Stimulated activated CD8-positive, alpha-beta memory T cell treated with anti-CD3 and anti-CD28 coated beads, Interleukin-4, amount 100 ng/mL, for 48 hours (primary cell): Measurements from ENCODE around the gene PGAP1.

ENCODE experiments used
- DNase-seq: peaks from one replicate; pipeline ENCODE4 v3.0.0-alpha.2; 2020

PGAP1 gene

DNA sequence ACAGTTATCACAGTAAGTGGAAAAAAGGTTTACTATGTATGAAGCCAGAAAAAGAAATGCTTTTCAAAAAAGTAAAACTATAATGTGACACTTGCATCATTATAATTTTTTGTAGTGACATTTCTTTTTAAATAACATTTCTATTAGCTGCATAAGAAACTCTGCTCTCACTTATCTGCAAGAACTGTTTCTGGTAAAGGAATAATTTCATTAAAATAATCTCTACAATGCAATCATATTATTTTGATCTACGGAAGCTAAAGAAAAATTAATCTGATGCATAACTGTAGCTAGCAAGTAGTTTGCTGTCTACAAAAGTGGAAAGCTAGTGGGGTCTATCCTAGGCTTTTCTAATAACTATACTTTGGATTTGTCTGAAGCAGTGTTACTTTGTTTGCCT lies 50.1 kb downstream of the PGAP1 start:
- no peak for DNase-seq

DNA sequence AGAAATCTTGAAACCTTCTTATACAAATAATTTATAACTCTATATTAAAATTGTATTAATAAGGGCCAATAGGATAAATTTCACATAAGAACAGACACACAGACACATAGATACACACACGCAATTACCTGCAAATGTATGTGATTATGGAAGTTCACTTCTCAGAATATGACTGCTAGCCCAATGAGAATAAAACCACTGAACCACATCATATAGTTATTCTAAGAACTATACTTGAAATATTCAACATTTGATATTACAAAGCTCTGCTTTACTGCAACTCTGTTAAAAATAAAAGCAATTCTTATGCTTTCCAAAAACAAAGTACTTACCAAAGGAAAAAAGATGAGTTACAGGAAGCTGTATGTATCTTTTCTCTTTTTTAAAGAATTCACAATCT lies 51.1 kb downstream of the PGAP1 start:
- DNase-seq: no peak

- no peak for DNase-seq
Observed at GRCh38 chr2:196873511-196873910, 53.0 kb downstream of the PGAP1 start.

DNA sequence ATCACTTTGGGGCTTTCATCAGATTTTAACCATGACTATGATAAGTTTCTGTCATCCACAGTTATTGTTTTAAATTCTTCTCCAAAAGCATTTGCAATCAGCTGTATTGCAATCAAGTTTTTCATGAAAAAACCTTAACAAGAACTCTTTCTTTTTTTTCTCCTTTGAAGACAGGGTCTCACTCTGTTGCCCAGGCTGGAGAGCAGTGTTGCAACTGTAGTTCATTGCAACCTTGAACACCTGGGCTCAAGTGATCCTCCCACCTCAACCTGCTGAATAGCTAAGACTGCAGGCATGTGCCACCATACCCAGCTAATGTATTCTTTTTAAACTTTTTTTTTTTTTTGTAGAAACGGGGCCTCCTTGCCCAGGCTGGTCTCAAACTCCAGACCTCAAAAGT lies 71.9 kb downstream of the PGAP1 start:
- no peak for DNase-seq

GRCh38 chr2:196853301-196854087 lies 73.0 kb downstream of the PGAP1 start:
- no peak for DNase-seq

- no peak for DNase-seq
Observed at GRCh38 chr2:196851088-196851487, 75.4 kb downstream of the PGAP1 start.

DNA sequence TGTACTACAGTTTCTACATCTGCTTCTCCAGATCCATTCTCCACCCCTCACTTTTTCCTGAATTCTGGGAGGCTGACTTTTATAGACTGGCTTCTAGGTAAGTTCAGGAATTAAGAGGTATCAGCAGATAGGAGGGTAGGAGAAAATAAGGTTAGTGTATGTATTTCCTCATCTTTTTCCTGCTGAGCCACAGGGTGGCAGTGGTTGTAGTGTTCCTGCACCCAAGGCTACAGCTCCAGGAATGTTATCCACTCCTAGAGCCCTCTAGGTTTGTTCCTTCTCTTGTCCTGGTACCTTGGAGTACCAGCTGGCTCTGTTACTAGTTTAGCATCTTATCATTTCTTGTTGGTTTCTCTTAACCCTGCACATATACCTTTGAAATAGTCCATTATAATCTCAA lies 76.6 kb downstream of the PGAP1 start:
- no peak for DNase-seq

GRCh38 chr2:196846295-196846694 lies 80.2 kb downstream of the PGAP1 start:
- DNase-seq: no peak

DNA sequence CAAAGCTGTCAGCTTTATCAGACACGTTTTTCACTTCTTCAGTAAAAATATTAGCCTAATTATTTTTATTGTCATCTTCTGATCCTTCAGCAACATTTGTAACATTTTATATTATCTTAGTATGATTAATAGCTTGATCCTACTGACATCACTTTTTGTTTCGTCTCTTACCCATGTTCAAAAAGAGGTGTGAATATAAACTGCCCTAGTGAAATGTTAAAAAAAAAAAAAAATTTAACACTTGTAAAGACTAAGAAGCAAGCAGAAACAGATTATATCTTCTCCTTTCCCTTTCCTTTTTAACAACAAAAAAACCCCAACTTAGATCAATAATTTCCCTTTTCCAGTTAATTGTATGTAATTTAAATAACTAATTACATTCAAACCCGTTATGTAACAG lies 81.1 kb downstream of the PGAP1 start:
- DNase-seq: no peak

DNA sequence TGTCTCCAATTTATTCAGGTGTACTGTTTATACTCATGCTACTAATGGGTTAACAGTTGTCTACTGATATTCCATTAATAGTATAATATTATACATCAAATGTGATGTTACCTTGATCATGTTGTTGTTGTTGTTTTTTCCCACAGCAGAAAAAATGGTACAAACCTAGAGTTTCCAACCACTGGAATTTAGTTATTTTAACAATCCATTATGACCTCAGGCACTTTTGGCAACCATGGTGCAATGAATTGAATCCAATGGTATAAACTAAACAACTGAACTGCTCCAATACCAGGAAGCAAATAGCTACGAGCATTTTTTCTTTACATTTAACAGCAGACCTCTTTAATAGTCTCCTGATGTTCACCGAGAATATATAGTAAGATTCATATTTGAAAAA lies 86.3 kb downstream of the PGAP1 start:
- DNase-seq: no peak

- no peak for DNase-seq
Observed at GRCh38 chr2:196839574-196839973, 86.9 kb downstream of the PGAP1 start.

DNA sequence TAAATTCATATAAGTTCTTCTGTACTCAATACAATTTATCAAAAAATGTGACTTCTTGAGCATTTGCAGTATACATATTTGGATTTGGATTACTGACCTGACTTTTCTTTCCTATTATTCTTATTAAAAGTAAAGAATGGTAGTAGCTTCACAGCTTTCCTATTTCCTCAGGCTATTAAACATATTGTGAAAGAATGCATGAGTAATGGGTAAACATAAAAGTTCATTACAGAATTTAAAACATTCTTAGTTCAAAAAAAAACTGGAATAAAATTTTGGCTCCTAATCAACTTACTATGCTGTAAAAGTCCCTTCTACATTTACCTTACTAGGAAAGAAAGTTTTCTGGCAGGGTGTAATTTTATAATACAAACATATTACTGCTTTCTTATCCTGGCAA lies 90.1 kb downstream of the PGAP1 start:
- DNase-seq: no peak

GRCh38 chr2:196830701-196831100 lies 95.8 kb downstream of the PGAP1 start:
- DNase-seq: no peak

DNA sequence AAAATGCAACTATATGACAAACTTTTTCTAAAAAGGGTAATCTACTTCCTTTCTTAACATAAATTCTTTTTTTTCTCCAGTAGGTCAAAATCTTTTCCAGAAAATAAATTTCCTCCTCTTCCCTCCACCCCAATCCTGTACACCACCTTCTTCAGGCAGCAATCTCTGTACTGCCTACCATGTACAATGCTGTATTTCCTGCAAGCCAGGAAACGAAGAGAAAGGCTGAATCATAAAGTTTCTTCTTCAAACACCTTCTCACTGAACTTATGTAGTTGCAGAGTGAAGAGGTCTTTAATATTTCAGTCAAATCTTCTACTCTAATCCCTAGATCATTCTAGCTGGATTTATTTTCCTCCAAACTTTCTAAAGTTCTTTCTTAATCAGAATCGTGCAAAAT lies 99.2 kb downstream of the PGAP1 start:
- DNase-seq: no peak

GRCh38 chr2:196823750-196824522 lies 102.6 kb downstream of the PGAP1 start:
- DNase-seq: no peak

GRCh38 chr2:196821195-196821594 lies 105.3 kb downstream of the PGAP1 start:
- no peak for DNase-seq

- no peak for DNase-seq
Observed at GRCh38 chr2:196809260-196809659, 117.2 kb downstream of the PGAP1 start, which contains the start of gene C2orf66. C2orf66 (minus strand) TSS chr2:196809355; CDS start chr2:196809336, 19 bp downstream.

DNA sequence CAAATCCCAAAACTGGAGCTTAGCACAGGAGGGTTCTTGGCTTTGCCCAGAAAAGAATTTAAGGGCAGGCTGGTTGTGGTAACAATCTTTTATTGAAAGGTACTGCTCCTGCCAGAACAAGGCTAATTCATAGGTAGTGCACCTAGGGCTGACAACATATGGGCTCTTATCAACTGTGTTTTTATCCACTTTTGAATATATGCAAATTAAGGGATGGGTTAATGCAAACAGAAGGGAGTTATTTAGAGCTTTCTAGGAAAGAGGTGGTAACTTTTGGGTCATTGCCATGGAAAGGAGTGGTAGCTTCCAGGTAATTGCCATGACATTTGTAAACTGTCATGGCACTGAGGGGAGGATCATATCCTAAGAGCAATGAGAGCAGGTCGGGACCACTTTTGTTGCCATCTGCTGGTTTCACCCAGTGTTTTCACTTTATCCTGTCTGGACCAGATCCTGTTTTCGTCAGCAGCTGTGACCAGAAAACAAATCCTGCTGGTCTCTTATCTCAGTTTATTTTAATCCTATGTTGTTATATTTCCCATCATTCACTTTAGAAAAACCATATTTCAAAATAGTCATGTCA lies 118.3 kb downstream of the PGAP1 start:
- no peak for DNase-seq

- no peak for DNase-seq
Observed at GRCh38 chr2:196804381-196804780, 122.1 kb downstream of the PGAP1 start.

- DNase-seq: no peak
Observed at GRCh38 chr2:196802401-196802800, 124.1 kb downstream of the PGAP1 start.

DNA sequence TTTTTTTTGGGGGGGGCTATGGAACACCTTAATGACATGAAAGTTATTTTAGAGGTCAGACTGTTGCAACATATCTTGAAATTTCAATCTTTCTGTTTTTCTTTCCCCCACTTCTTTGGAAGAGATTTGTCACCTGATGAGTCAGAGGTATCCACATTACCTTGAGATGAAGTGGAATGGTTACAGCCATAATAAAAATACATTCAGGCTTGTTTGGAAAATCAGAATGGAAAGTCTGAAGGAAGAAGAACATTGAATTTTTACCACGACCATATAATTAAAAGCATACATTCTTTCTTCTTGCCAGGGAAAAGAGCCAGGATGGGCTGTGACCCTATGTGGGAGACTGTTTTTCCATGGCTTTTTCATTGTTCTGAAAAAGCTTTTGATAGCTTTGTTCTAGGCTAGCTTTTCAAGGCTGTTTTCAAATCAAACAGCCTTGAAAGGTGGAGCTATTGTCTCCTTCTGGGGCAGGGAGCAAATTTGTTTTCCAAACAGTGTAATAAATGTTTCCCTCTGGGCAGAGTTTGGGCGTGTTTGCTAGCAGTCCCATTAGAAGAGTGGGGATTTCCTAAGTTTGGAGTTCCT lies 124.7 kb downstream of the PGAP1 start:
- DNase-seq: no peak

DNA sequence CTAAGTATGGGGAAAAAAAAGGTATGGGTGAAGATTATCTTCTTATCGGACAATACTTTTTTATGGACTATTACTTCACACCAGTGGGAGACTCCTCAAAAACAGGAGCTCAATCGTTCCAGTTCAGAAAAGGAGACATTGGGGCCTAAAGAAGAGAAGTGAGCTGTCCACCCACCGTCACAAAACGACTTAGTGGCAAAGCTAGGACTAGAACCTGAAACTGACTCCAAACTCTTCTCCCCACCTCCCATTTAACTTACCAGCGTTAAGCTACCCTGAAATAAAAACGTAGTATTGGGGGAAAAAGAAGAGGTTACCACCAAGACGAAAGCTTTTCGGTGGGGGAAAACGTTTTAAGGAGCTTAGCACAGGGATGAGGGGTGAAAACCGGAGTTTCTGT lies 127.5 kb downstream of the PGAP1 start:
- DNase-seq: no peak

DNA sequence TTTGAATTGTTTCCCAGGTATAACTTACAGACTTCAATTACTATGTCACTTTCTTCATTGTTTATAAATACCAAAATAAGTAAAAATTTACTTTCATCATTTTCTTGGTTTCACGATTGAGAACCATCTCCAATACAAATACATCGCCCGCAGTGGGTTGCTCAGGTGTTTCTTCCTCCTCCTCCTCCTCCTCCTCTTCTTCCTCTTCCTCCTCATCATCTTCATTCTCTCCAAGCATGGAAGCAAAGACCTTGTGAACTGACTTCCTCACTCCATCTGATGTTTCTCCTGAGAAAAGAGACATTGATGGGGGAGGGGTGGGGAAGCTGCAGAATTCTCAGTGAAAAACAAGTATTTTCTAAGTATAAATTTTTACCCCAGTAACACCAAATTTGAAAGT lies 133.6 kb downstream of the PGAP1 start:
- DNase-seq: no peak
